ENCODE measurements around the gene SAMD11.
"Not testable (repeated sequence)": the region's sequence is repeated elsewhere in the genome, so short reads cannot be mapped to it uniquely, and the experiment has no call there.

SAMD11 gene

GRCh38 chr1:934991-935750 lies 11.4 kb downstream of the SAMD11 start:
- no peak for DNase-seq

- DNase-seq, result peak; percentile 24
Measured at GRCh38 chr1:935751-936231, 12.1 kb downstream of the SAMD11 start.

- DNase-seq, result no peak
Measured at GRCh38 chr1:936348-937264, 12.9 kb downstream of the SAMD11 start.

DNA sequence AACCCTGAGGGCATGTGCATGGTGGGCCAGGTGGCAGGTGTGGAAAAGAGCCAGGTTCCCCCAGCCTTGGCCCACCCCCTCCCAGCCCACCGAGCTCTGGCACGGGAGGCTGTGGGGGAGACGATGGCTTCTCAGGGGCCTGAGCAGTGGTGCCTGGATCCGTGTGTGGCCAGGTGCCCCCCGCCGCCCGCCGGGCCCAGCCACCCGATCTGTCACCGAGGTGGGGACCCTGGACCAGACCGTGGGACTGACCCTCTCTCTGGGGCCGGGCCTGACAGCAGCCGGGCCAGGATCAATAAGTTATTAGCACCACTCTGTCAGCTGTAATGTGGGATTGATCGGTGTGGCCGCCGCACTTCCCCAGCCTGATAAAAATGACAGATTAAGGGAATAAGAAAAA lies 13.8 kb downstream of the SAMD11 start:
- DNase-seq, result no peak

DNA sequence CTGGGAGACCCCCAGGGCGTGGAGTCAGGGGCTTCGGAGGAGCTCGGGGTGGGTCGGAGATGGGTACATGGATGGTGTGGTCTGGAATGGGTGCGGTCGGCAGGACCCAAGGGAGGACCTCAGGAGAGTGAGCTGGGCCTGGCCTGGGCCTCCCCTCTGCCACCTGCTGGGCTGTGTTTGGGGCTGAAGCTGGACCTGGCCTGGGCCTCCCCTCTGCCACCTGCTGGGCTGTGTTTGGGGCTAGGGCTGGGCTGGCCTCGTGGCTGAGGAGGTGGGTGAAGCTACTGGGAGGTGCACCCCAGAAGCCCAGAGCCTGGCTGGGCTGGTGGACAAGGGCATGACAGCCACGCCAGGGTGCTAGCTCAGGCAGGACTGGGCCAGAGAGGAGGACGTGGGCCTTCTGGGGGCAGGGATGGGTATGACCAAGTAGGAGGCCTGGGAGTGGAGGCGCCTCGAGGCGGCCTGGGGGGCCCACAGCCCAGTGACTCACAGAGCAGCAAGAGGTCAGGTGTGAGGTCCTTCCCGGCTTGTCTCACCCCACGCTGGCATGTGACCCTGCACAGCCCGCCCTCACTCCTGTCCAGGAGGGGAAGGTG lies 14.5 kb downstream of the SAMD11 start:
- DNase-seq, result no peak

- DNase-seq, result no peak
Measured at GRCh38 chr1:938711-939489, 15.2 kb downstream of the SAMD11 start.

- no peak for DNase-seq
Measured at GRCh38 chr1:939511-940106, 15.9 kb downstream of the SAMD11 start.

DNA sequence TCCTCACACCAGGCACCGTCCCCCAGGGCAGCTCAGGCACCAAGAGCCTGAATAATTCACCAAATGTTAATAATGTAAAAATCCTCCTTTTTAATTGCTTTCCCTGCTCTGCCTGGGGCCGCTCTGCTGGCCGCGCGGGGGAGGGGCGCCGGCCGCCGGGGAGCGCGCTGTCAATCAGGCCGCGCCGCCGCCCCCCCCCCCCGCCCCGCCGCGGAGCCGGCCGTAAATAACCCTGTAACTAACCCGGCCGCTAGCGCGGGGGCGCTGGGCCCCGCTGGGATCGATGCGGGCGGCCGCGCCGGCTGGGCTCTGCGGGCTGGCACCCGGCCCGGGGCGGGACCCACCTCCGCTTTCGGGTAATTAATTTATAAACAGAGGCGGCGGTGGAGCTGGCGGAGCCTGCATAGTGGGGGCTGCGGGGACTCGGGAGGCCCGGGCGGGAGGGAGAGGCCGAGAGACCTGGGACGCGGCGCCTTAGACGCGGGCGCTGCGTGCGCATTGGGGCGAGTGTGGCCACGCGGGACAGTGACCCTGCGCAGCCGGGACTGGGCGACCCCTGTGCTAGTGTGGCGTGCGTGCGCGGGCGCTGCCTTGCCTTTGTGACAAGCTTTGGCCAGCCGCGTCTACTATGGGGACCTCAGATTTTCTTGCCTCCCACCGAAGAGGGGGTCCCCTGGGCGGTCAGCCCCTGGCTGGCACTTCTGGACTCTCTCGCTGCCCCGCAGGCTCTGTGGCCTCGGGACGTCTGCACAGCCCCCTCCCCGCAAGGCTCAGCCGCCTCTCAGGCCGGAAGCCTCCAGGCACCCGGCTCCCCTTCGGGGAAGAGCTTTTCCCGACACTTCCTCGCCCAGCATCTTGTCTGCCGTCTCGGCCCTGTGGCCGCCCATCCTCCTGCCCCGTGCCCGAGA lies 16.6 kb downstream of the SAMD11 start:
- DNase-seq, result peak; percentile 57

DNA sequence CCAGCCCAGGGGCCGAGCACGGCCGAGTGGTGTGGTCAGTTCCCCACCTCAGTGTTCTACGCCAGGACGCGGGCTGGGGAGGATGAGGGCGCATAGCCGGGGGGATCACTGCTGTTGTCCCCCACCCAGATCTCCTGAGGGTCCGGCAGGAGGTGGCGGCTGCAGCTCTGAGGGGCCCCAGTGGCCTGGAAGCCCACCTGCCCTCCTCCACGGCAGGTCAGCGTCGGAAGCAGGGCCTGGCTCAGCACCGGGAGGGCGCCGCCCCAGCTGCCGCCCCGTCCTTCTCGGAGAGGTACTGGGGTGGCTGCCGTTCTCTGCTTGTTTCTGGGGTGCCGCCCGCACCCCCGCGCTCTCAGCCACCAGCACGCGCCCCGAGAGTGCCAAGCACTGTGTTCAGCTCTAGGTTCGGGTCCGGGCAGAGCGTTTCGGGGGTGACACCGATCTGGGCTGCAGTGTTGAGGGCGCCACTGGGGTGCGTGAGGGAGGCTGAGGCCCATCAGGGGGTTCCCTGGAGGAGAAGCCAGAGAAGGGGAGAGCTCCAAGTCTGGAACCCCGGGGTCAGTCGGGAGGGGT lies 17.4 kb downstream of the SAMD11 start:
- DNase-seq, result no peak

DNA sequence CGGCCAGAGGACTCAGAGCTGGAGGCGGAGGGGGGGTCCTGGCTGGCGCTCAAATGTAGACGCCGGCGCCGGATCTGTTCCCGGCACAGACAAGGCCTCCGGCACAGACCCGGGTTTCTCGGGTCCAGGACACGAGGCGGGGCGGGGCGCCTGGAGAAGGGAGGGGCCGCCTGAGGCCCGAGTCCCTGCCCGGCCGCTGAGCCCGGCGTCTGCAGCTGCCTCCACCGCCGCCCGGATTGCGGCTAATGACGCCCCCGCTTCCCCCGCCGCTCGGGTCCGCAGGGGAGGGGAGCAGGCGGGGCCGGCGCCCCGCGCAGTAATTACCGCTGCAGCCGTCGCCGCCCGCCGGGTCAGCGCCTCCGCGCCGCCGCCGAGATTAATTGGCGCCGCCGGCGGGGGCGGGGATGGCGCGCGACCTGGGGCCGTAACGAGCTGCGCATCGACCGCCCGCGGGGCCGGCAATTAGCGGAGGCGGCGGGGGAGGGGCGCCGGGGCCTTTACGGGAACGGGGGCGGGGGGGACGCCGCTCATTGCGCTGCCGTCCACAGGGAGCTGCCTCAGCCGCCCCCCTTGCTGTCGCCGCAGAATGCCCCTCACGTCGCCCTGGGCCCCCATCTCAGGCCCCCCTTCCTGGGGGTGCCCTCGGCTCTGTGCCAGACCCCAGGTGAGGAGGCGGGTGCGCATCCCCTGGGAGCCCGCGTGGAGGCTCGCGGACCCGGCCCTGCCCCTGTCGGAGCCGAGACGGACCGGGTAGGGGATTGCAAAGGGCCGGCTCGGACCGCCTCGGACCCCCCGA lies 18.1 kb downstream of the SAMD11 start:
- DNase-seq, result peak; percentile 75

DNA sequence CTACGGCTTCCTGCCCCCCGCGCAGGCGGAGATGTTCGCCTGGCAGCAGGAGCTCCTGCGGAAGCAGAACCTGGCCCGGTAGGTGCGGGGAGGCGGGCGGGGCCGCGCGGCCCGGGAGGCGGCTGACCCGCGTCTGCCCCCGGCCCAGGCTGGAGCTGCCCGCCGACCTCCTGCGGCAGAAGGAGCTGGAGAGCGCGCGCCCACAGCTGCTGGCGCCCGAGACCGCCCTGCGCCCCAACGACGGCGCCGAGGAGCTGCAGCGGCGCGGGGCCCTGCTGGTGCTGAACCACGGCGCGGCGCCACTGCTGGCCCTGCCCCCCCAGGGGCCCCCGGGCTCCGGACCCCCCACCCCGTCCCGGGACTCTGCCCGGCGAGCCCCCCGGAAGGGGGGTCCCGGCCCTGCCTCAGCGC lies 18.7 kb downstream of the SAMD11 start:
- DNase-seq, result no peak

DNA sequence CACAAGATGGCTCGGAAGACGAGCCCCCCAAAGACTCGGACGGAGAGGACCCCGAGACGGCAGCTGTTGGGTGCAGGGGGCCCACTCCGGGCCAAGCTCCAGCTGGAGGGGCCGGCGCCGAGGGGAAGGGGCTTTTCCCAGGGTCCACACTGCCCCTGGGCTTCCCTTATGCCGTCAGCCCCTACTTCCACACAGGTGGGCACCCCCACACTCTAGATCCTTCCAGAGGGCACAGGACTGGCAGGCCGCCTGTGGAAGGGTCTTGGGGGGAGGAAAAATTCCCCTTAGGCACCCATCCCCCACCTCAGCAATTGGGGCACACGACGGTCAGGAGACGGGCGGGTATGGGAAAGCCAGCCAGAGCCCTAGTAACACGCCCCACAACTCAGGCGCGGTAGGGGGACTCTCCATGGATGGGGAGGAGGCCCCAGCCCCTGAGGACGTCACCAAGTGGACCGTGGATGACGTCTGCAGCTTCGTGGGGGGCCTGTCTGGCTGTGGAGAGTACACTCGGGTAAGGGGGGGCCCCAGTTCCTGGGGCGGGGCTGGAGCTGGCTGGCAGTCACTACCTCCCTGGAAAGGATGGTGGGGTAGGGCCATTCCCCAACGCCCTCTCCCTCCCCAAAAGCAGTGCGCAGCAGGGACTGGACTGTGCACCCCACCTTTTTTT lies 19.3 kb downstream of the SAMD11 start:
- DNase-seq, result no peak

DNA sequence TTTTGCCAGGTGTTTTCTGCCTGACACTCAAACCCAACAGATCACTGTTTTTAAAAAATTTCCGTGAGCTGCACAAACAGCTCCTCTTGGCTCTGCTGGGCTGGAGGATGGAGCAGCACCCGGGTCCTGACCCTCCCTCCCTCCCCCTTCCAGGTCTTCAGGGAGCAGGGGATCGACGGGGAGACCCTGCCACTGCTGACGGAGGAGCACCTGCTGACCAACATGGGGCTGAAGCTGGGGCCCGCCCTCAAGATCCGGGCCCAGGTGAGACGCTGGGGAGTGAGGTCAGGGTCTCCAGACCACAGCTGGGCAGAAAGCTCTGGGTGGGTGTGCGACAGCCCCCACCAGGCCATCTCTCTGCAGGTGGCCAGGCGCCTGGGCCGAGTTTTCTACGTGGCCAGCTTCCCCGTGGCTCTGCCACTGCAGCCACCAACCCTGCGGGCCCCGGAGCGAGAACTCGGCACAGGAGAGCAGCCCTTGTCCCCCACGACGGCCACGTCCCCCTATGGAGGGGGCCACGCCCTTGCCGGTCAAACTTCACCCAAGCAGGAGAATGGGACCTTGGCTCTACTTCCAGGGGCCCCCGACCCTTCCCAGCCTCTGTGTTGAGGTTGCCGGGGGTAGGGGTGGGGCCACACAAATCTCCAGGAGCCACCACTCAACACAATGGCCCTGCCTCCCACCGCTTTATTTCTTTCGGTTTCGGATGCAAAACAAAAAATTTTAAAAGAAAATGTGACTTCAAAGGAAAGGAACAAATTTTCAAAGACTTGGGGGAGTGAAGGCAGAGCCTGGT lies 20.0 kb downstream of the SAMD11 start:
- DNase-seq, result no peak

GRCh38 chr1:944341-945325 lies 20.9 kb downstream of the SAMD11 start:
- DNase-seq, result no peak

GRCh38 chr1:945688-946556 lies 22.2 kb downstream of the SAMD11 start:
- DNase-seq, result no peak

- not testable (repeated sequence) for DNase-seq
Measured at GRCh38 chr1:946811-947210, 23.1 kb downstream of the SAMD11 start.

Measured in NCI-H526 treated with DMSO at 0.1 percent for 48 hours (cell line).